ENCODE results near the gene ADPGK.

- TF ChIP-seq, protein P1, sequence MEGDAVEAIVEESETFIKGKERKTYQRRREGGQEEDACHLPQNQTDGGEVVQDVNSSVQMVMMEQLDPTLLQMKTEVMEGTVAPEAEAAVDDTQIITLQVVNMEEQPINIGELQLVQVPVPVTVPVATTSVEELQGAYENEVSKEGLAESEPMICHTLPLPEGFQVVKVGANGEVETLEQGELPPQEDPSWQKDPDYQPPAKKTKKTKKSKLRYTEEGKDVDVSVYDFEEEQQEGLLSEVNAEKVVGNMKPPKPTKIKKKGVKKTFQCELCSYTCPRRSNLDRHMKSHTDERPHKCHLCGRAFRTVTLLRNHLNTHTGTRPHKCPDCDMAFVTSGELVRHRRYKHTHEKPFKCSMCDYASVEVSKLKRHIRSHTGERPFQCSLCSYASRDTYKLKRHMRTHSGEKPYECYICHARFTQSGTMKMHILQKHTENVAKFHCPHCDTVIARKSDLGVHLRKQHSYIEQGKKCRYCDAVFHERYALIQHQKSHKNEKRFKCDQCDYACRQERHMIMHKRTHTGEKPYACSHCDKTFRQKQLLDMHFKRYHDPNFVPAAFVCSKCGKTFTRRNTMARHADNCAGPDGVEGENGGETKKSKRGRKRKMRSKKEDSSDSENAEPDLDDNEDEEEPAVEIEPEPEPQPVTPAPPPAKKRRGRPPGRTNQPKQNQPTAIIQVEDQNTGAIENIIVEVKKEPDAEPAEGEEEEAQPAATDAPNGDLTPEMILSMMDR (IDR thresholded peaks at IDR 0.05), result no peak
- TF ChIP-seq POLR2A (IDR thresholded peaks at IDR 0.05), result no peak
Observed at GRCh38 chr15:72796210-72796514, 12.6 kb upstream of the ADPGK start.
